ENCODE results near the gene CDRT4.
"Not testable (repeated sequence)": the region's sequence is repeated elsewhere in the genome, so short reads cannot be mapped to it uniquely, and the experiment has no call there.

CDRT4 gene

GRCh38 chr17:15456972-15457722 is 10.3 kb downstream of the CDRT4 start:
- DNase-seq (ENCODE audit: low spot score), result no peak

- DNase-seq (ENCODE audit: low spot score), result no peak
Measured at GRCh38 chr17:15456496-15456895, 10.9 kb downstream of the CDRT4 start.

- no peak for DNase-seq (ENCODE audit: low spot score)
Measured at GRCh38 chr17:15454346-15454745, 13.1 kb downstream of the CDRT4 start.

GRCh38 chr17:15453782-15454181 is 13.6 kb downstream of the CDRT4 start:
- no peak for DNase-seq (ENCODE audit: low spot score)

GRCh38 chr17:15453246-15453645 is 14.2 kb downstream of the CDRT4 start:
- no peak for DNase-seq (ENCODE audit: low spot score)

GRCh38 chr17:15452746-15453145 is 14.7 kb downstream of the CDRT4 start:
- DNase-seq (ENCODE audit: low spot score), result no peak

- DNase-seq (ENCODE audit: low spot score), result no peak
Measured at GRCh38 chr17:15451680-15452079, 15.7 kb downstream of the CDRT4 start.

- no peak for DNase-seq (ENCODE audit: low spot score)
Measured at GRCh38 chr17:15448580-15448956, 18.9 kb downstream of the CDRT4 start.

- peak; percentile 51 for DNase-seq (ENCODE audit: low spot score)
Measured at GRCh38 chr17:15447928-15448579, 19.4 kb downstream of the CDRT4 start.

- DNase-seq (ENCODE audit: low spot score), result no peak
Measured at GRCh38 chr17:15446036-15446435, 21.4 kb downstream of the CDRT4 start.

GRCh38 chr17:15444805-15445204 is 22.6 kb downstream of the CDRT4 start:
- peak; percentile 83 for DNase-seq (ENCODE audit: low spot score)

GRCh38 chr17:15442311-15443180 is 24.9 kb downstream of the CDRT4 start:
- DNase-seq (ENCODE audit: low spot score), result no peak

- no peak for DNase-seq (ENCODE audit: low spot score)
Measured at GRCh38 chr17:15441315-15441714, 26.1 kb downstream of the CDRT4 start.

- DNase-seq (ENCODE audit: low spot score), result no peak
Measured at GRCh38 chr17:15440347-15440746, 27.1 kb downstream of the CDRT4 start.

- not testable (repeated sequence) for DNase-seq (ENCODE audit: low spot score)
Measured at GRCh38 chr17:15439205-15439985, 28.0 kb downstream of the CDRT4 start.

GRCh38 chr17:15438491-15439105 is 28.8 kb downstream of the CDRT4 start:
- DNase-seq (ENCODE audit: low spot score), result no peak

GRCh38 chr17:15437303-15437635 is 30.2 kb downstream of the CDRT4 start:
- DNase-seq (ENCODE audit: low spot score), result no peak

- peak; percentile 61 for DNase-seq (ENCODE audit: low spot score)
Measured at GRCh38 chr17:15436473-15437302, 30.7 kb downstream of the CDRT4 start.

GRCh38 chr17:15434956-15435355 is 32.5 kb downstream of the CDRT4 start:
- no peak for DNase-seq (ENCODE audit: low spot score)

GRCh38 chr17:15432807-15433611 is 34.4 kb downstream of the CDRT4 start:
- no peak for DNase-seq (ENCODE audit: low spot score)

Data from kidney capillary endothelial cell (primary cell).